ENCODE results near the gene KRTAP4-7. TPM values are rescaled to one million over a fixed set of nuclear protein-coding genes. Genes with fewer than 3 reads are reported as not detected.
"Not testable (repeated sequence)": the region's sequence is repeated elsewhere in the genome, so short reads cannot be mapped to it uniquely, and the experiment has no call there.

Gene KRTAP4-7
- total RNA-seq, 1 experiment from 2014 or later = not detected

- no peak for DNase-seq (ENCODE audit: low read depth, low spot score)
- in situ Hi-C loops (cut with HindIII; ENCODE audit: low pct_unique_long_range_greater_than_20kb, low sequenced_read_pairs) = no loop called here
Observed at GRCh38 chr17:41061964-41062363, 22.0 kb upstream of the KRTAP4-7 start.

- no peak for DNase-seq (ENCODE audit: low read depth, low spot score)
- in situ Hi-C loops (cut with HindIII; ENCODE audit: low pct_unique_long_range_greater_than_20kb, low sequenced_read_pairs) = no loop called here
Observed at GRCh38 chr17:41063449-41063848, 20.5 kb upstream of the KRTAP4-7 start.

GRCh38 chr17:41064301-41064700 is 19.6 kb upstream of the KRTAP4-7 start:
- in situ Hi-C loops (cut with HindIII; ENCODE audit: low pct_unique_long_range_greater_than_20kb, low sequenced_read_pairs) = no loop called here
- no peak for DNase-seq (ENCODE audit: low read depth, low spot score)

- DNase-seq (ENCODE audit: low read depth, low spot score); in situ Hi-C loops (cut with HindIII; ENCODE audit: low pct_unique_long_range_greater_than_20kb, low sequenced_read_pairs): not testable (repeated sequence)
Observed at GRCh38 chr17:41065016-41065689, 18.8 kb upstream of the KRTAP4-7 start.

- DNase-seq (ENCODE audit: low read depth, low spot score) = no peak
- in situ Hi-C loops (cut with HindIII; ENCODE audit: low pct_unique_long_range_greater_than_20kb, low sequenced_read_pairs) = no loop called here
Observed at GRCh38 chr17:41065829-41066624, 17.9 kb upstream of the KRTAP4-7 start, which contains the start of gene KRTAP2-4. TSS of gene KRTAP2-4 (minus strand) at chr17:41065879. CDS start at chr17:41065845, 34 bp downstream.

- no peak for DNase-seq (ENCODE audit: low read depth, low spot score)
- in situ Hi-C loops (cut with HindIII; ENCODE audit: low pct_unique_long_range_greater_than_20kb, low sequenced_read_pairs) = no loop called here
Observed at GRCh38 chr17:41067281-41067680, 16.7 kb upstream of the KRTAP4-7 start.

GRCh38 chr17:41069031-41069430 is 14.9 kb upstream of the KRTAP4-7 start:
- DNase-seq (ENCODE audit: low read depth, low spot score) = no peak
- in situ Hi-C loops (cut with HindIII; ENCODE audit: low pct_unique_long_range_greater_than_20kb, low sequenced_read_pairs) = no loop called here

GRCh38 chr17:41071606-41072360 is 12.2 kb upstream of the KRTAP4-7 start:
- no peak for DNase-seq (ENCODE audit: low read depth, low spot score)
- in situ Hi-C loops (cut with HindIII; ENCODE audit: low pct_unique_long_range_greater_than_20kb, low sequenced_read_pairs) = no loop called here

- no peak for DNase-seq (ENCODE audit: low read depth, low spot score)
- in situ Hi-C loops (cut with HindIII; ENCODE audit: low pct_unique_long_range_greater_than_20kb, low sequenced_read_pairs) = no loop called here
Observed at GRCh38 chr17:41073676-41074075, 10.3 kb upstream of the KRTAP4-7 start.

- in situ Hi-C loops (cut with HindIII; ENCODE audit: low pct_unique_long_range_greater_than_20kb, low sequenced_read_pairs) = no loop called here
- no peak for DNase-seq (ENCODE audit: low read depth, low spot score)
Observed at GRCh38 chr17:41076788-41077187, 7.2 kb upstream of the KRTAP4-7 start.

- in situ Hi-C loops (cut with HindIII; ENCODE audit: low pct_unique_long_range_greater_than_20kb, low sequenced_read_pairs) = no loop called here
- DNase-seq (ENCODE audit: low read depth, low spot score) = peak; percentile 93
Observed at GRCh38 chr17:41082626-41083025, 1.3 kb upstream of the KRTAP4-7 start.

GRCh38 chr17:41083427-41083826 is 523 bp upstream of the KRTAP4-7 start:
- in situ Hi-C loops (cut with HindIII; ENCODE audit: low pct_unique_long_range_greater_than_20kb, low sequenced_read_pairs); DNase-seq (ENCODE audit: low read depth, low spot score): not testable (repeated sequence)

- DNase-seq (ENCODE audit: low read depth, low spot score); in situ Hi-C loops (cut with HindIII; ENCODE audit: low pct_unique_long_range_greater_than_20kb, low sequenced_read_pairs): not testable (repeated sequence)
Observed at GRCh38 chr17:41088760-41089352, 4.9 kb downstream of the KRTAP4-7 start.

GRCh38 chr17:41096055-41096454 is 12.1 kb downstream of the KRTAP4-7 start:
- in situ Hi-C loops (cut with HindIII; ENCODE audit: low pct_unique_long_range_greater_than_20kb, low sequenced_read_pairs) = no loop called here
- DNase-seq (ENCODE audit: low read depth, low spot score) = no peak

- DNase-seq (ENCODE audit: low read depth, low spot score) = no peak
- in situ Hi-C loops (cut with HindIII; ENCODE audit: low pct_unique_long_range_greater_than_20kb, low sequenced_read_pairs) = no loop called here
Observed at GRCh38 chr17:41098042-41098441, 14.1 kb downstream of the KRTAP4-7 start, which contains the start of gene KRTAP4-8. TSS of gene KRTAP4-8 (minus strand) at chr17:41098142. CDS start at chr17:41098084, 58 bp downstream.

GRCh38 chr17:41098481-41098880 is 14.5 kb downstream of the KRTAP4-7 start:
- in situ Hi-C loops (cut with HindIII; ENCODE audit: low pct_unique_long_range_greater_than_20kb, low sequenced_read_pairs) = no loop called here
- DNase-seq (ENCODE audit: low read depth, low spot score) = no peak

GRCh38 chr17:41099682-41100480 is 15.9 kb downstream of the KRTAP4-7 start:
- DNase-seq (ENCODE audit: low read depth, low spot score) = peak; percentile 55
- in situ Hi-C loops (cut with HindIII; ENCODE audit: low pct_unique_long_range_greater_than_20kb, low sequenced_read_pairs) = not testable (repeated sequence)
